K562 (cell line): Measurements from ENCODE around the gene PCDHA5. TPM values are rescaled to one million over a fixed set of nuclear protein-coding genes. Genes with fewer than 3 reads are reported as not detected.

Experiments used
- ATAC-seq: fragments of 200-7000 bp; cut with Tn5 transposase; 3 replicates; pipeline ENCODE4 v1.9.1; 2020; ENCODE audit warnings: moderate library complexity
- BruUV-seq: library from RNA; stranded (reverse); fragments of 400-500 nt; replicated peaks from 2 replicates; lab custom pipeline; 2021; lab: Mats Ljungman, UMichigan
- CTCF ChIA-PET: fragments of 300-600 bp; formaldehyde crosslinking; extraction: SDS; loops from one replicate; lab custom pipeline; 2021; ENCODE audit warnings: low intra/inter-chr PET ratio; lab: Yijun Ruan, JAX
- POLR2A ChIA-PET: fragments of 300-600, 350-650 bp; sonication (Branson Sonifier 250); formaldehyde crosslinking; extraction: SDS; loops from one replicate; lab custom pipeline; 2021; ENCODE audit warnings: antibody characterized with exemption, inconsistent platforms; lab: Yijun Ruan, JAX
- DNase-seq, 4 experiments: peaks; one replicate each; pipeline versions ENCODE4 v3.0.0 to v3.0.0-alpha.2; 2011 to 2018; ENCODE audit warnings: low spot score in 3 of 4, mixed read lengths in 3 of 4; ENCODE audit errors: extremely low read depth in 1 of 4
- FAIRE-seq: peaks from 2 replicates; lab custom pipeline; 2011; peaks lifted over from hg19 to GRCh38; lab: Jason Lieb, UNC
- H2AFZ ChIP-seq: 2 replicates; pipeline ENCODE4 v1.6.0; 2011; ENCODE audit warnings: low read depth, low read length, control low read depth, inconsistent platforms
- H3K27ac ChIP-seq: fragments of 200-600 bp; 3 replicates; pipeline ENCODE4 v1.8.0; 2011; ENCODE audit warnings: low read depth, mild to moderate bottlenecking, control low read depth, inconsistent platforms, low read length, moderate library complexity, mixed read lengths; ENCODE audit errors: extremely low read depth
- H3K27me3 ChIP-seq, 2 experiments: fragments of 300-600 bp in 1 of 2; 2 replicates in 1 of 2; 3 replicates in 1 of 2; pipeline versions ENCODE4 v1.6.0 to v1.8.0; 2011; ENCODE audit warnings: inconsistent platforms in 2 of 2, low read length in 2 of 2, mild to moderate bottlenecking in 1 of 2, mixed read lengths in 1 of 2, moderate library complexity in 1 of 2; ENCODE audit not compliant: control insufficient read depth in 2 of 2, insufficient read depth in 2 of 2
- H3K36me3 ChIP-seq: fragments of 300-600 bp; 3 replicates; pipeline ENCODE4 v1.8.0; 2011; ENCODE audit warnings: mild to moderate bottlenecking, low read length, inconsistent platforms; ENCODE audit not compliant: control insufficient read depth, insufficient read depth
- H3K4me1 ChIP-seq, 2 experiments: fragments of 200-600 bp in 1 of 2; replicated peaks in 1 of 2; 2 replicates in 1 of 2; 3 replicates in 1 of 2; pipeline versions ENCODE4 v1.5.1 to v1.8.0; 2011; ENCODE audit warnings: inconsistent platforms in 2 of 2, low read length in 2 of 2, mild to moderate bottlenecking in 1 of 2, mixed read lengths in 1 of 2, moderate library complexity in 1 of 2; ENCODE audit not compliant: control insufficient read depth in 2 of 2, insufficient read depth in 2 of 2
- H3K4me2 ChIP-seq: 2 replicates; pipeline ENCODE4 v1.6.1; 2011; ENCODE audit warnings: low read length, control low read depth, inconsistent platforms, mixed read lengths; ENCODE audit not compliant: insufficient read depth
- H3K4me3 ChIP-seq: fragments of 200-600 bp; sonication (generic), shearing (Covaris generic); 2 replicates; pipeline ENCODE4 v1.5.1; 2016; ENCODE audit warnings: control low read depth, inconsistent platforms
- H3K79me2 ChIP-seq: fragments of 200-600 bp; 3 replicates; pipeline ENCODE4 v1.8.0; 2011; ENCODE audit warnings: low read length, inconsistent platforms; ENCODE audit not compliant: control insufficient read depth, insufficient read depth
- H3K9ac ChIP-seq, 2 experiments: 2 replicates each; pipeline versions ENCODE4 v1.6.0 to v1.6.1; 2011; ENCODE audit warnings: low read depth in 2 of 2, low read length in 2 of 2, control low read depth in 1 of 2, inconsistent platforms in 1 of 2, mild to moderate bottlenecking in 1 of 2, mixed read lengths in 1 of 2; ENCODE audit not compliant: insufficient read depth in 1 of 2
- H3K9me1 ChIP-seq: one replicate; pipeline ENCODE4 v1.6.0; 2011; ENCODE audit warnings: inconsistent platforms, mild to moderate bottlenecking, low read length, moderate library complexity; ENCODE audit not compliant: control insufficient read depth, insufficient read depth
- H3K9me3 ChIP-seq: replicated peaks from 2 replicates; pipeline ENCODE4 v1.5.1; 2011; ENCODE audit warnings: low read depth, low read length, inconsistent platforms; ENCODE audit not compliant: control insufficient read depth, insufficient read depth
- H4K20me1 ChIP-seq: replicated peaks from 2 replicates; pipeline ENCODE4 v1.6.1; 2011; ENCODE audit warnings: low read length, inconsistent platforms, mixed read lengths; ENCODE audit not compliant: control insufficient read depth, insufficient read depth
- ARID2 ChIP-seq: fragments of 450-650 bp; IDR thresholded peaks from 2 replicates; pipeline ENCODE4 v1.6.1; 2017; ENCODE audit warnings: antibody characterized with exemption, mild to moderate bottlenecking
- CBX2 ChIP-seq: fragments of 200-600 bp; sonication (generic); IDR thresholded peaks from one replicate; pipeline ENCODE4 v1.6.1; 2012; ENCODE audit warnings: mild to moderate bottlenecking, low read length, inconsistent platforms; ENCODE audit not compliant: insufficient read depth, poor library complexity, severe bottlenecking
- HNRNPUL1 ChIP-seq: fragments of 200-400 bp; formaldehyde crosslinking; IDR thresholded peaks from 2 replicates; pipeline ENCODE4 v1.6.1; 2017; ENCODE audit warnings: low read length
- MAFG ChIP-seq: fragments of 450-650 bp; conservative IDR thresholded peaks from 2 replicates; pipeline ENCODE4 v1.6.1; 2016; ENCODE audit warnings: missing genetic modification characterization, missing compliant biosample characterization
- NELFE ChIP-seq: IDR thresholded peaks from 2 replicates; pipeline ENCODE4 v1.6.1; 2011; ENCODE audit warnings: mild to moderate bottlenecking; ENCODE audit not compliant: insufficient read depth, insufficient read length
- NR2C2 ChIP-seq, 2 experiments: fragments of 200-800 bp in 1 of 2; sonication (Bioruptor generic) in 1 of 2; sonication (generic) in 1 of 2; formaldehyde crosslinking in 1 of 2; IDR thresholded peaks; 2 replicates each; pipeline versions ENCODE4 v1.6.1 to v1.8.0; 2016 to 2022; ENCODE audit warnings: mild to moderate bottlenecking in 1 of 2, missing compliant biosample characterization in 1 of 2, missing genetic modification characterization in 1 of 2, missing genetic modification reagents in 1 of 2
- RAD21 ChIP-seq, 2 experiments: fragments of 250-450 bp in 1 of 2; fragments of 450-650 bp in 1 of 2; sonication (Bioruptor Pico) in 1 of 2; formaldehyde crosslinking in 1 of 2; IDR thresholded peaks in 1 of 2; conservative IDR thresholded peaks in 1 of 2; 2 replicates each; pipeline versions ENCODE4 v1.4.0 to v1.8.0; 2020 to 2022; ENCODE audit warnings: mild to moderate bottlenecking in 2 of 2, moderate library complexity in 1 of 2
- RBM25 ChIP-seq: fragments of 200-400 bp; formaldehyde crosslinking; IDR thresholded peaks from 2 replicates; pipeline ENCODE4 v1.6.1; 2018; ENCODE audit warnings: low read length, low read depth, moderate library complexity; ENCODE audit not compliant: severe bottlenecking
- SUPT5H ChIP-seq: fragments of 450-650 bp; IDR thresholded peaks from 2 replicates; pipeline ENCODE4 v1.6.1; 2016
- TCF7L2 ChIP-seq: fragments of 150-350 bp; IDR thresholded peaks from 2 replicates; pipeline ENCODE4 v1.6.1; 2016; ENCODE audit warnings: low read depth, mild to moderate bottlenecking, low read length, moderate library complexity
- ZFPM2 ChIP-seq: fragments of 250-450 bp; sonication (Bioruptor Pico); IDR thresholded peaks from 2 replicates; pipeline ENCODE4 v1.5.1; 2022; ENCODE audit warnings: mild to moderate bottlenecking
- ZKSCAN1 ChIP-seq: fragments of 150-350 bp; IDR thresholded peaks from 2 replicates; pipeline ENCODE4 v1.6.1; 2016; ENCODE audit warnings: low read depth, low read length
- whole genome bisulfite sequencing: fragments of 100-300 bp; shearing (Covaris generic); methylation state at CpG from one replicate; pipeline ENCODE4 v1.1.6; 2016; ENCODE audit warnings: low coverage, mixed read lengths; ENCODE audit not compliant: insufficient coverage; ENCODE audit errors: missing lambda C conversion rate; 5-methylcytosine and 5-hydroxymethylcytosine counted together
- in situ Hi-C: fragments of 300-500 bp; cut with MboI; formaldehyde crosslinking; loops from 4 replicates; pipeline ENCODE4 v1.15.0; 2018; ENCODE audit warnings: inconsistent platforms, mixed read lengths
- intact Hi-C: fragments of 100-400 bp; cut with micrococcal nuclease; formaldehyde crosslinking; loops from 2 replicates; pipeline ENCODE4 v1.14.2; 2022
- polyA plus RNA-seq, 8 experiments: library from polyadenylated mRNA; depleted of rRNA in 4 of 8; stranded (reverse) in 5 of 8; unstranded in 3 of 8; fragments of >200 nt; fragmentation: Nextera tagmentation in 2 of 8; fragmentation: Illumina TruSeq in 1 of 8; extraction: Ambion mirVana in 2 of 8; extraction: Trizol in 1 of 8; gene quantifications; 2 replicates each; pipeline versions ENCODE4 v1.2.1 to v1.2.3, GENCODE V29; 2011 to 2014; ENCODE audit warnings: inconsistent platforms in 1 of 8, missing spikeins in 1 of 8
- total RNA-seq, 7 experiments: library from RNA; depleted of rRNA in 6 of 7; stranded (reverse); fragments of >200 nt in 6 of 7; fragmentation: Illumina TruSeq in 2 of 7; extraction: Trizol in 2 of 7; gene quantifications; 2 replicates each; pipeline versions ENCODE4 v1.2.1 to v1.2.3, GENCODE V29; 2011 to 2021; ENCODE audit warnings: low replicate concordance in 1 of 7
- TF ChIP-seq, protein P1 (sequence below): sonication (generic); formaldehyde crosslinking; IDR thresholded peaks from 2 replicates; pipeline ENCODE4 v1.8.0; 2022; ENCODE audit warnings: mild to moderate bottlenecking, missing genetic modification reagents
- TF ChIP-seq, protein P2 (sequence below): fragments of 250-450 bp; sonication (Bioruptor Pico); IDR thresholded peaks from 2 replicates; pipeline ENCODE4 v1.5.0; 2021
- TF ChIP-seq, protein P3 (sequence below): sonication (generic); formaldehyde crosslinking; IDR thresholded peaks from 2 replicates; pipeline ENCODE4 v1.9.0; 2022; ENCODE audit warnings: mild to moderate bottlenecking, missing genetic modification reagents

Gene PCDHA5
- total and polyA plus RNA-seq, 9 of the 15 experiments (the other 6 are each of a cell fraction or from before 2014, with no cell fraction given), result not detected

DNA sequence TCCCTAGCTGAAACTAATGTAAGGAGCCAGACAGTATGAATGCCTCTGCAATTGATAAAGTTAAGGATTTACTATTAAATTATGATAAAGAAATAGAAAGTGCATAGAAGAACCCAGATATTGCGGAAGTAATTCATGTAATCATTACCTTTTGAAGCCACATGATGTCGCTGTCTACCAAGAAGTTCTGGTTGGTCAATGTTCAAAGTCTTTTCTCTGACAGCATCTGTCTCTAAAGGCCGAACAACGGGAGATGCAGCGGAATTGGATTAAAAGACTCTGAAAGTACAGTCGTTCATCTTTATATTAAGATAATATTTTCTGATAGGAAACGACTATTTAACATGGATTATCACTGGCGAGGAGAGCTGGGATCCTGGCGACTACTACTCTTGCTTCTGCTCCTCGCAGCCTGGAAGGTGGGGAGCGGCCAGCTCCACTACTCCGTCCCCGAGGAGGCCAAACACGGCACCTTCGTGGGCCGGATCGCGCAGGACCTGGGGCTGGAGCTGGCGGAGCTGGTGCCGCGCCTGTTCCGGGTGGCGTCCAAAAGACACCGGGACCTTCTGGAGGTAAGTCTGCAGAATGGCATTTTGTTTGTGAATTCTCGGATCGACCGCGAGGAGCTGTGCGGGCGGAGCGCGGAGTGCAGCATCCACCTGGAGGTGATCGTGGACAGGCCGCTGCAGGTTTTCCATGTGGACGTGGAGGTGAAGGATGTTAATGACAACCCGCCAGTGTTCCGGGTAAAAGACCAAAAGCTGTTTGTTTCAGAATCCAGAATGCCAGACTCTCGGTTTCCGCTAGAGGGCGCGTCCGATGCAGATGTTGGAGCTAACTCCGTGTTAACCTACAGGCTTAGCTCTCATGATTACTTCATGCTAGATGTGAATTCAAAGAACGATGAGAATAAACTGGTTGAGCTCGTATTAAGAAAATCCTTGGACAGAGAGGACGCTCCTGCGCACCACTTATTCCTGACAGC is 19.9 kb downstream of the PCDHA5 start, which contains the start of gene PCDHA8 (continued):
- TF ChIP-seq RAD21 (CRISPR knock-in tag; conservative IDR thresholded peaks at IDR 0.05 in 1 of 2, IDR thresholded peaks at IDR 0.05 in 1 of 2), result peak in 1 of 2 experiments; percentile 41; a peak in 2 of 4 replicates
- TF ChIP-seq, all 486 proteins: peak for 4

DNA sequence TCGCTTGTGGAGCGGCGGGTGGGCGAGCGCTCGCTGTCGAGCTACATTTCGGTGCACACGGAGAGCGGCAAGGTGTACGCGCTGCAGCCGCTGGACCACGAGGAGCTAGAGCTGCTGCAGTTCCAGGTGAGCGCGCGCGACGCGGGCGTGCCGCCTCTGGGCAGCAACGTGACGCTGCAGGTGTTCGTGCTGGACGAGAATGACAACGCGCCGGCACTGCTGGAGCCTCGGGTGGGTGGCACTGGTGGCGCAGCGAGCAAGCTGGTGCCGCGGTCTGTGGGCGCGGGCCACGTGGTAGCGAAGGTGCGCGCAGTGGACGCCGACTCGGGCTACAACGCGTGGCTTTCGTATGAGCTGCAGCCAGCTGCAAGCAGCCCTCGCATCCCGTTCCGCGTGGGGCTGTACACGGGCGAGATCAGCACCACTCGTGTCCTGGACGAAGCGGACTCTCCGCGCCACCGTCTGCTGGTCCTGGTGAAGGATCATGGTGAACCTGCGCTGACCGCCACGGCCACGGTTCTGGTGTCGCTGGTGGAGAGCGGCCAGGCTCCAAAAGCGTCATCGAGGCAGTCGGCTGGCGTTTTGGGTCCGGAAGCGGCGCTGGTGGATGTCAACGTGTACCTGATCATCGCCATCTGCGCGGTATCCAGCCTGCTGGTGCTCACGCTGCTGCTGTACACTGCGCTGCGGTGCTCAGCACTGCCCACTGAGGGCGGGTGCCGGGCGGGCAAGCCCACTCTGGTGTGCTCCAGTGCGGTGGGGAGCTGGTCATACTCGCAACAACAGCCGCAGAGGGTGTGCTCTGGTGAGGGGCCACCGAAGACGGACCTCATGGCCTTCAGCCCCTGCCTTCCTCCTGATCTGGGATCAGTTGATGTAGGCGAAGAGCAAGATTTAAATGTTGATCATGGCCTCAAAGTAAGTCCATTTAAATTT is 21.7 kb downstream of the PCDHA5 start:
- Histone ChIP-seq H4K20me1 (no peaks in the 10 kb centered on the region), H3K4me3 (no peak overlapping the region), H3K4me2 (no peak overlapping the region), H2AFZ (no peak overlapping the region), H3K9me3 (no peaks in the 10 kb centered on the region), H3K9me1 (no peaks in the 10 kb centered on the region), H3K27ac (no peak overlapping the region), H3K4me1 (peaks cover 0 to 3% of the 10 kb centered on the region in 2 experiments; a peak in 1 of 5 replicates), H3K9ac (no peak overlapping the region), H3K79me2 (no peaks in the 10 kb centered on the region), H3K36me3 (no peaks in the 10 kb centered on the region), H3K27me3 (no peaks in the 10 kb centered on the region)
- TF ChIP-seq ZFPM2, result no peak
- TF ChIP-seq ZKSCAN1, result no peak
- TF ChIP-seq CBX2, result no peak
- TF ChIP-seq, protein P1, sequence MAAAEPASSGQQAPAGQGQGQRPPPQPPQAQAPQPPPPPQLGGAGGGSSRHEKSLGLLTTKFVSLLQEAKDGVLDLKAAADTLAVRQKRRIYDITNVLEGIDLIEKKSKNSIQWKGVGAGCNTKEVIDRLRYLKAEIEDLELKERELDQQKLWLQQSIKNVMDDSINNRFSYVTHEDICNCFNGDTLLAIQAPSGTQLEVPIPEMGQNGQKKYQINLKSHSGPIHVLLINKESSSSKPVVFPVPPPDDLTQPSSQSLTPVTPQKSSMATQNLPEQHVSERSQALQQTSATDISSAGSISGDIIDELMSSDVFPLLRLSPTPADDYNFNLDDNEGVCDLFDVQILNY (CRISPR knock-in tag), result no peak
- no peak for TF ChIP-seq NR2C2 (CRISPR knock-in tag; IDR thresholded peaks at IDR 0.05)
- TF ChIP-seq NR2C2 (tag; IDR thresholded peaks at IDR 0.05), result no peak
- TF ChIP-seq TCF7L2, result no peak
- no peak for TF ChIP-seq SUPT5H
- TF ChIP-seq, protein P2, sequence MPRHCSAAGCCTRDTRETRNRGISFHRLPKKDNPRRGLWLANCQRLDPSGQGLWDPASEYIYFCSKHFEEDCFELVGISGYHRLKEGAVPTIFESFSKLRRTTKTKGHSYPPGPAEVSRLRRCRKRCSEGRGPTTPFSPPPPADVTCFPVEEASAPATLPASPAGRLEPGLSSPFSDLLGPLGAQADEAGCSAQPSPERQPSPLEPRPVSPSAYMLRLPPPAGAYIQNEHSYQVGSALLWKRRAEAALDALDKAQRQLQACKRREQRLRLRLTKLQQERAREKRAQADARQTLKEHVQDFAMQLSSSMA (CRISPR knock-in tag), result no peak
- no peak for TF ChIP-seq RBM25
- no peak for TF ChIP-seq ARID2
- TF ChIP-seq NELFE, result no peak
- no peak for TF ChIP-seq HNRNPUL1
- TF ChIP-seq, protein P3, sequence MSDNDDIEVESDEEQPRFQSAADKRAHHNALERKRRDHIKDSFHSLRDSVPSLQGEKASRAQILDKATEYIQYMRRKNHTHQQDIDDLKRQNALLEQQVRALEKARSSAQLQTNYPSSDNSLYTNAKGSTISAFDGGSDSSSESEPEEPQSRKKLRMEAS, result no peak
- no peak for TF ChIP-seq MAFG (tag)
- intact Hi-C loops (no loop called here), in situ Hi-C loops (no loop called here)
- FAIRE-seq (no peak), DNase-seq (no peak), ATAC-seq (no peak)
- ChIA-PET CTCF (no interaction called here), POLR2A (no interaction called here)
- BruUV-seq, result no TSS peak
- 34% methylated on average over 66 of the region's 87 CpGs for WGBS
